Measurements from ENCODE around the gene CACNA1I. TPM values are rescaled to one million over a fixed set of nuclear protein-coding genes. Genes with fewer than 3 reads are reported as not detected.

CACNA1I gene
- total RNA-seq, 1 experiment from 2014 or later: 0.15 TPM

- TF ChIP-seq ZBTB33 (IDR thresholded peaks at IDR 0.05; ENCODE audit: extremely low read depth, insufficient replicate concordance, low read length) (no peak), MAX (IDR thresholded peaks at IDR 0.05) (no peak), CEBPB (IDR thresholded peaks at IDR 0.05; ENCODE audit: low read depth) (no peak), CBX3 (IDR thresholded peaks at IDR 0.05; ENCODE audit: low read depth) (no peak)
Measured at GRCh38 chr22:39624501-39624821, 53.9 kb downstream of the CACNA1I start (continued).

GRCh38 chr22:39625569-39626537, 55.3 kb downstream of the CACNA1I start:
- CTCF ChIA-PET: no interaction called here
- BruUV-seq (replicated peaks): no TSS peak
- TF ChIP-seq EGR1 (IDR thresholded peaks at IDR 0.05; ENCODE audit: low read depth) (no peak), EZH2 (IDR thresholded peaks at IDR 0.05) (no peak), RAD21 (IDR thresholded peaks at IDR 0.05; ENCODE audit: low read depth) (no peak), POLR2AphosphoS5 (IDR thresholded peaks at IDR 0.05; ENCODE audit: low read depth, low read length) (no peak), REST (IDR thresholded peaks at IDR 0.05; ENCODE audit: low read depth) (no peak), TCF7L2 (IDR thresholded peaks at IDR 0.05; ENCODE audit: borderline replicate concordance, extremely low read depth, insufficient read depth, insufficient read length) (no peak), SP1 (IDR thresholded peaks at IDR 0.05; ENCODE audit: low read depth) (no peak), ELF1 (IDR thresholded peaks at IDR 0.05; ENCODE audit: borderline replicate concordance, low read depth) (no peak), SIN3A (IDR thresholded peaks at IDR 0.05; ENCODE audit: low read depth) (no peak), JUND (IDR thresholded peaks at IDR 0.05) (no peak), ZFX (IDR thresholded peaks at IDR 0.05) (no peak)
- TF ChIP-seq, protein P1, sequence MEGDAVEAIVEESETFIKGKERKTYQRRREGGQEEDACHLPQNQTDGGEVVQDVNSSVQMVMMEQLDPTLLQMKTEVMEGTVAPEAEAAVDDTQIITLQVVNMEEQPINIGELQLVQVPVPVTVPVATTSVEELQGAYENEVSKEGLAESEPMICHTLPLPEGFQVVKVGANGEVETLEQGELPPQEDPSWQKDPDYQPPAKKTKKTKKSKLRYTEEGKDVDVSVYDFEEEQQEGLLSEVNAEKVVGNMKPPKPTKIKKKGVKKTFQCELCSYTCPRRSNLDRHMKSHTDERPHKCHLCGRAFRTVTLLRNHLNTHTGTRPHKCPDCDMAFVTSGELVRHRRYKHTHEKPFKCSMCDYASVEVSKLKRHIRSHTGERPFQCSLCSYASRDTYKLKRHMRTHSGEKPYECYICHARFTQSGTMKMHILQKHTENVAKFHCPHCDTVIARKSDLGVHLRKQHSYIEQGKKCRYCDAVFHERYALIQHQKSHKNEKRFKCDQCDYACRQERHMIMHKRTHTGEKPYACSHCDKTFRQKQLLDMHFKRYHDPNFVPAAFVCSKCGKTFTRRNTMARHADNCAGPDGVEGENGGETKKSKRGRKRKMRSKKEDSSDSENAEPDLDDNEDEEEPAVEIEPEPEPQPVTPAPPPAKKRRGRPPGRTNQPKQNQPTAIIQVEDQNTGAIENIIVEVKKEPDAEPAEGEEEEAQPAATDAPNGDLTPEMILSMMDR (IDR thresholded peaks at IDR 0.05 in 2 of 3, conservative IDR thresholded peaks at IDR 0.05 in 1 of 3; ENCODE audit: borderline replicate concordance in 1 of 3, insufficient read depth in 1 of 3, low read depth in 2 of 3, low read length in 2 of 3): no peak
- TF ChIP-seq, protein P2, sequence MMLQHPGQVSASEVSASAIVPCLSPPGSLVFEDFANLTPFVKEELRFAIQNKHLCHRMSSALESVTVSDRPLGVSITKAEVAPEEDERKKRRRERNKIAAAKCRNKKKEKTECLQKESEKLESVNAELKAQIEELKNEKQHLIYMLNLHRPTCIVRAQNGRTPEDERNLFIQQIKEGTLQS (IDR thresholded peaks at IDR 0.05): no peak

More at GRCh38 chr22:39625569-39626537, 55.3 kb downstream of the CACNA1I start:
- H3K4me3 ChIP-seq (replicated peaks in 1 of 2; ENCODE audit: low read depth in 1 of 2, low read length in 2 of 2): no peak overlapping the region
- no peak for ATAC-seq
- H3K27ac ChIP-seq (ENCODE audit: low read depth, low read length): no peak overlapping the region
- H4K20me1 ChIP-seq (ENCODE audit: insufficient read depth): no peaks in the 10 kb centered on the region
- RAD21 ChIA-PET (ENCODE audit: low non-redundant PET in 1 of 2, low total read pairs in 2 of 2, uncharacterized antibody in 2 of 2, unreplicated experiment in 2 of 2): no interaction called here
- no peaks in the 10 kb centered on the region; a peak in 1 of 4 replicates for H3K4me1 ChIP-seq (ENCODE audit: control insufficient read depth in 1 of 2, insufficient read depth in 2 of 2, low read length in 2 of 2)
- H3K9me3 ChIP-seq (ENCODE audit: control insufficient read depth in 1 of 2, insufficient read depth in 1 of 2, low read depth in 1 of 2, low read length in 2 of 2): no peaks in the 10 kb centered on the region
- no peaks in the 10 kb centered on the region for H3K79me2 ChIP-seq (ENCODE audit: insufficient read depth, low read length)
- intact Hi-C loops (cut with micrococcal nuclease): loop anchor here (10.0 kb wide), 1 partner anchor 179 kb away; no protein-coding TSS in a partner anchor
- DNase-seq (ENCODE audit: low read depth, low spot score): no peak
- no peaks in the 10 kb centered on the region for H3K27me3 ChIP-seq (ENCODE audit: insufficient read depth, low read length)
- POLR2A ChIA-PET: no interaction called here
- no peak overlapping the region for H3K9ac ChIP-seq (ENCODE audit: low read length)
- no peak overlapping the region for H2AFZ ChIP-seq (ENCODE audit: low read depth, low read length, poor library complexity, severe bottlenecking)
- no peaks in the 10 kb centered on the region for H3K36me3 ChIP-seq (ENCODE audit: control insufficient read depth in 1 of 2, insufficient read depth in 2 of 2, low read length in 2 of 2)
- H3K4me2 ChIP-seq (ENCODE audit: low read length): no peak overlapping the region
- H3K9me2 ChIP-seq (ENCODE audit: insufficient read depth): no peaks in the 10 kb centered on the region
